B cell (primary cell): ENCODE data around the gene LRRC4. TPM values are rescaled to one million over a fixed set of nuclear protein-coding genes. Genes with fewer than 3 reads are reported as not detected.

Source experiments
- ATAC-seq: fragments of 200-7000 bp; cut with Tn5 transposase; one replicate; pipeline ENCODE4 v1.10.0; 2021; ENCODE audit warnings: low read depth, mild to moderate bottlenecking, moderate number of reproducible peaks, moderate library complexity
- CTCF ChIA-PET: fragments of 350-600 bp; sonication (Branson Sonifier 250); formaldehyde crosslinking; loops from one replicate; lab custom pipeline; 2021; ENCODE audit warnings: antibody characterized with exemption, inconsistent platforms; lab: Charles Lee
- POLR2A ChIA-PET: fragments of 350-600 bp; sonication (Branson Sonifier 250); formaldehyde crosslinking; loops from one replicate; lab custom pipeline; 2021; ENCODE audit warnings: antibody characterized with exemption; lab: Charles Lee
- DNase-seq: peaks from one replicate; pipeline ENCODE4 v3.0.0; 2013
- H2AFZ ChIP-seq: 2 replicates; pipeline ENCODE4 v1.6.1; 2012; ENCODE audit warnings: mild to moderate bottlenecking, low read depth, low read length; ENCODE audit not compliant: insufficient read depth, poor library complexity, severe bottlenecking
- H3K27ac ChIP-seq, 2 donors: 1 replicate in 1 of 2; 2 replicates in 1 of 2; pipeline ENCODE4 v1.5.1; 2012 to 2013; ENCODE audit warnings: low read length in 2 of 2, mild to moderate bottlenecking in 2 of 2, moderate library complexity in 1 of 2
- H3K27me3 ChIP-seq, 4 experiments: fragments of 200-600 bp in 1 of 4; sonication (generic) in 1 of 4; replicated peaks in 1 of 4; 1 replicate in 2 of 4; 2 replicates in 2 of 4; pipeline versions ENCODE4 v1.6.1 to v1.7.0; 2013 to 2016; ENCODE audit warnings: low read length in 3 of 4, mild to moderate bottlenecking in 2 of 4, mixed read lengths in 1 of 4, moderate library complexity in 1 of 4; ENCODE audit not compliant: insufficient read depth in 4 of 4, control insufficient read depth in 3 of 4; ENCODE audit errors: control extremely low read depth in 1 of 4
- H3K36me3 ChIP-seq, 2 experiments: replicated peaks in 1 of 2; 1 replicate in 1 of 2; 2 replicates in 1 of 2; pipeline versions ENCODE4 v1.6.1 to v1.7.1; 2013; ENCODE audit warnings: low read length in 1 of 2; ENCODE audit not compliant: insufficient read depth in 2 of 2, control insufficient read depth in 1 of 2; ENCODE audit errors: control extremely low read depth in 1 of 2, extremely low read depth in 1 of 2
- H3K4me1 ChIP-seq, 2 donors: fragments of 200-600 bp in 1 of 2; sonication (generic) in 1 of 2; 1 replicate in 1 of 2; 2 replicates in 1 of 2; pipeline versions ENCODE4 v1.5.1 to v1.6.1; 2013 to 2017; ENCODE audit warnings: low read length in 2 of 2; ENCODE audit not compliant: control insufficient read depth in 2 of 2, insufficient read depth in 2 of 2
- H3K4me2 ChIP-seq: replicated peaks from 2 replicates; pipeline ENCODE3; 2012; ENCODE audit warnings: mild to moderate bottlenecking, low read depth, low read length; ENCODE audit not compliant: poor library complexity, severe bottlenecking
- H3K4me3 ChIP-seq, 5 experiments: fragments of 200-600 bp in 1 of 5; sonication (generic) in 1 of 5; 1 replicate in 3 of 5; 2 replicates in 2 of 5; pipeline versions ENCODE4 v1.5.1 to v1.7.0; 2011 to 2016; ENCODE audit warnings: low read length in 4 of 5, mild to moderate bottlenecking in 4 of 5, low read depth in 2 of 5, control low read depth in 1 of 5, moderate library complexity in 1 of 5; ENCODE audit not compliant: insufficient read depth in 1 of 5; ENCODE audit errors: control extremely low read depth in 1 of 5, extremely low read depth in 1 of 5
- H3K79me2 ChIP-seq: fragments of 200-600 bp; sonication (generic); one replicate; pipeline ENCODE4 v1.6.0; 2016; ENCODE audit warnings: low read length; ENCODE audit not compliant: control insufficient read depth, insufficient read depth
- H3K9ac ChIP-seq: fragments of 200-600 bp; sonication (generic); 2 replicates; pipeline ENCODE4 v1.6.1; 2017; ENCODE audit warnings: mild to moderate bottlenecking, low read length, moderate library complexity
- H3K9me3 ChIP-seq, 3 donors: one replicate each; pipeline versions ENCODE4 v1.6.1 to v1.7.1; 2013; ENCODE audit warnings: low read length in 2 of 3; ENCODE audit not compliant: control insufficient read depth in 2 of 3, insufficient read depth in 1 of 3; ENCODE audit errors: control extremely low read depth in 1 of 3
- H4K20me1 ChIP-seq: 2 replicates; pipeline ENCODE4 v1.6.0; 2012; ENCODE audit warnings: mild to moderate bottlenecking, low read length; ENCODE audit not compliant: insufficient read depth, control insufficient read depth, poor library complexity, severe bottlenecking
- H3K27ac Mint-ChIP-seq: one replicate; pipeline ENCODE4 v1.8.0; 2021; ENCODE audit warnings: mixed read lengths
- H3K27me3 Mint-ChIP-seq: one replicate; pipeline ENCODE4 v1.8.0; 2021; ENCODE audit warnings: mixed read lengths
- H3K4me1 Mint-ChIP-seq: one replicate; pipeline ENCODE4 v1.8.0; 2021; ENCODE audit warnings: mixed read lengths
- H3K4me3 Mint-ChIP-seq: one replicate; pipeline ENCODE4 v1.8.0; 2021; ENCODE audit warnings: mixed read lengths
- H3K9me3 Mint-ChIP-seq: one replicate; pipeline ENCODE4 v1.8.0; 2022; ENCODE audit warnings: mixed read lengths; ENCODE audit not compliant: insufficient read depth
- EZH2 ChIP-seq: IDR thresholded peaks from 2 replicates; pipeline ENCODE4 v1.6.1; 2012; ENCODE audit warnings: borderline replicate concordance, low read depth, mild to moderate bottlenecking, moderate library complexity, low read length; ENCODE audit not compliant: insufficient read depth, poor library complexity, severe bottlenecking
- WGBS: methylation state at CpG from one replicate; pipeline ENCODE4 v1.1.5; 2013; ENCODE audit warnings: missing lambda C conversion rate; ENCODE audit not compliant: insufficient coverage; 5-methylcytosine and 5-hydroxymethylcytosine counted together
- intact Hi-C: fragments of 100-400 bp; cut with micrococcal nuclease; formaldehyde crosslinking; loops from one replicate; pipeline ENCODE4 v1.10.0; 2022
- polyA plus RNA-seq: library from polyadenylated mRNA; depleted of rRNA; stranded (reverse); fragments of >200 nt; gene quantifications from 2 replicates; pipeline ENCODE4 v1.2.3, GENCODE V29; 2012
- total RNA-seq, 2 donors: library from RNA; stranded (reverse); fragments of 120-200 nt in 1 of 2; gene quantifications; 1 replicate in 1 of 2; 2 replicates in 1 of 2; pipeline versions ENCODE4 v1.2.3 to v1.2.4, GENCODE V29; 2013 to 2022
- TF ChIP-seq, protein P1 (sequence below): fragments of 200-600 bp; IDR thresholded peaks from one replicate; pipeline ENCODE4 v1.8.0; 2022; ENCODE audit warnings: antibody characterized with exemption, mild to moderate bottlenecking

LRRC4 gene
- total and polyA plus RNA-seq, 2 donors (not counting 1 experiment from before 2014, with no cell fraction given): 0.98 to 1.2 TPM

GRCh38 chr7:128080169-128080568, 48.9 kb upstream of the LRRC4 start:
- intact Hi-C loops: no loop called here
- H3K27ac Mint-ChIP-seq: peak overlapping the region; percentile 71
- Histone ChIP-seq H3K27ac (no peak overlapping the region), H3K4me2 (no peak overlapping the region), H3K9ac (no peak overlapping the region), H3K36me3 (peaks cover 4 to 66% of the 10 kb centered on the region in 2 experiments), H3K27me3 (no peaks in the 10 kb centered on the region), H3K4me3 (no peak overlapping the region), H2AFZ (no peak overlapping the region), H4K20me1 (no peaks in the 10 kb centered on the region), H3K79me2 (no peaks in the 10 kb centered on the region), H3K9me3 (no peaks in the 10 kb centered on the region), H3K4me1 (no peaks in the 10 kb centered on the region)
- ATAC-seq (no peak), DNase-seq (no peak)
- H3K9me3 Mint-ChIP-seq: no peaks in the 10 kb centered on the region
- no peak overlapping the region for H3K4me3 Mint-ChIP-seq
- 100% methylated on average over 4 of the region's 7 CpGs for WGBS
- H3K4me1 Mint-ChIP-seq: no peaks in the 10 kb centered on the region
- no peaks in the 10 kb centered on the region for H3K27me3 Mint-ChIP-seq
- CTCF ChIA-PET: interaction anchor here (2.0 kb wide), 1 partner anchor 129 kb away, joined by 5 read pairs; no protein-coding TSS in a partner anchor
- POLR2A ChIA-PET: no interaction called here
- no peak for TF ChIP-seq EZH2
- TF ChIP-seq, protein P1, sequence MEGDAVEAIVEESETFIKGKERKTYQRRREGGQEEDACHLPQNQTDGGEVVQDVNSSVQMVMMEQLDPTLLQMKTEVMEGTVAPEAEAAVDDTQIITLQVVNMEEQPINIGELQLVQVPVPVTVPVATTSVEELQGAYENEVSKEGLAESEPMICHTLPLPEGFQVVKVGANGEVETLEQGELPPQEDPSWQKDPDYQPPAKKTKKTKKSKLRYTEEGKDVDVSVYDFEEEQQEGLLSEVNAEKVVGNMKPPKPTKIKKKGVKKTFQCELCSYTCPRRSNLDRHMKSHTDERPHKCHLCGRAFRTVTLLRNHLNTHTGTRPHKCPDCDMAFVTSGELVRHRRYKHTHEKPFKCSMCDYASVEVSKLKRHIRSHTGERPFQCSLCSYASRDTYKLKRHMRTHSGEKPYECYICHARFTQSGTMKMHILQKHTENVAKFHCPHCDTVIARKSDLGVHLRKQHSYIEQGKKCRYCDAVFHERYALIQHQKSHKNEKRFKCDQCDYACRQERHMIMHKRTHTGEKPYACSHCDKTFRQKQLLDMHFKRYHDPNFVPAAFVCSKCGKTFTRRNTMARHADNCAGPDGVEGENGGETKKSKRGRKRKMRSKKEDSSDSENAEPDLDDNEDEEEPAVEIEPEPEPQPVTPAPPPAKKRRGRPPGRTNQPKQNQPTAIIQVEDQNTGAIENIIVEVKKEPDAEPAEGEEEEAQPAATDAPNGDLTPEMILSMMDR: no peak

DNA sequence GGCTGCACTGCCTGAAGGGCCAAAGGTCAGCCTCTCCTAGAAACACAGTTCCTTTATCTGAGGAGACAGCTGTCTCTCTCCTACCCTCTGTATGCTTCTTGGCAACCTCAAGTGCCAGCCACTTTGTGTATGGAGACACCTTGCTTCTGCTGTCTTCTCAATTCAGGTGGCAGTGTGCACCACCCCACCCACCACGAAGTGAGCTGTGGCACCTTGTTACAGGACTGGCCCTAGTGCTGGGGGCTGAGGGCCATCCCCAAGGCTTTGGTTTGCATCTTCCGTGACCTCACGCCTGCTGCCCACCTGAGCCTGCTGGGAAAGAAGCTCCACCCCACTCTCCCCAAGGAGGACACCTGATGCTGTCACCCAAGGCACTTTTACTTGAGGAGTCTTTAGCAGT, 47.1 kb upstream of the LRRC4 start:
- Mint-ChIP-seq H3K27ac (no peak overlapping the region), H3K9me3 (no peaks in the 10 kb centered on the region), H3K4me3 (no peak overlapping the region), H3K4me1 (no peaks in the 10 kb centered on the region), H3K27me3 (no peaks in the 10 kb centered on the region)
- no peaks in the 10 kb centered on the region for H3K79me2 ChIP-seq
- intact Hi-C loops: no loop called here
- no peaks in the 10 kb centered on the region for H3K4me1 ChIP-seq
- no peak overlapping the region for H3K4me3 ChIP-seq
- TF ChIP-seq, protein P1: no peak
- no peak for TF ChIP-seq EZH2
- DNase-seq (no peak), ATAC-seq (no peak)
- H2AFZ ChIP-seq: no peak overlapping the region
- H3K9ac ChIP-seq: no peak overlapping the region
- 93% methylated on average over 3 of the region's 3 CpGs for WGBS
- no peaks in the 10 kb centered on the region for H3K27me3 ChIP-seq
- CTCF ChIA-PET: no interaction called here
- no peaks in the 10 kb centered on the region for H4K20me1 ChIP-seq
- peaks cover 3 to 68% of the 10 kb centered on the region in 2 experiments for H3K36me3 ChIP-seq
- H3K4me2 ChIP-seq: no peak overlapping the region
- no peaks in the 10 kb centered on the region for H3K9me3 ChIP-seq
- POLR2A ChIA-PET: no interaction called here
- H3K27ac ChIP-seq: no peak overlapping the region
